HepG2 (cell line): ENCODE results near the gene EEF1E1. TPM values are rescaled to one million over a fixed set of nuclear protein-coding genes. Genes with fewer than 3 reads are reported as not detected.

Source experiments
- ATAC-seq: fragments of 200-7000 bp; cut with Tn5 transposase; 3 replicates; pipeline ENCODE4 v1.9.1; 2020; ENCODE audit warnings: mild to moderate bottlenecking, moderate library complexity
- BruUV-seq: library from RNA; stranded (reverse); fragments of 400-500 nt; replicated peaks from 2 replicates; lab custom pipeline; 2021; lab: Mats Ljungman, UMichigan
- CTCF ChIA-PET: fragments of 300-600 bp; formaldehyde crosslinking; extraction: SDS; loops from one replicate; lab custom pipeline; 2021; ENCODE audit warnings: low total read pairs, inconsistent platforms, low intra/inter-chr PET ratio; lab: Yijun Ruan, JAX
- POLR2A ChIA-PET: fragments of 350-600 bp; sonication (Branson Sonifier 250); formaldehyde crosslinking; loops from one replicate; lab custom pipeline; 2020; ENCODE audit warnings: antibody characterized with exemption, inconsistent platforms; lab: Yijun Ruan, JAX
- DNase-seq: peaks from one replicate; pipeline ENCODE4 v3.0.0-alpha.2; 2015; ENCODE audit warnings: low spot score
- FAIRE-seq: peaks from 3 replicates; lab custom pipeline; 2011; peaks lifted over from hg19 to GRCh38; lab: Jason Lieb, UNC
- H2AFZ ChIP-seq: one replicate; pipeline ENCODE4 v1.6.1; 2011; ENCODE audit warnings: low read length, inconsistent platforms
- H3K27ac ChIP-seq: fragments of 300-600 bp; 3 replicates; pipeline ENCODE4 v1.8.0; 2011; ENCODE audit warnings: mixed run types, mild to moderate bottlenecking, mixed read lengths, low read length, inconsistent platforms; ENCODE audit not compliant: insufficient read depth; ENCODE audit errors: extremely low read length
- H3K27me3 ChIP-seq, 2 experiments: fragments of 200-600 bp in 1 of 2; 2 replicates in 1 of 2; 3 replicates in 1 of 2; pipeline versions ENCODE4 v1.6.0 to v1.8.0; 2011; ENCODE audit warnings: low read length in 2 of 2, mild to moderate bottlenecking in 2 of 2, moderate library complexity in 2 of 2, inconsistent platforms in 1 of 2; ENCODE audit not compliant: insufficient read depth in 2 of 2, control insufficient read depth in 1 of 2
- H3K36me3 ChIP-seq, 2 experiments: fragments of 200-600 bp in 1 of 2; replicated peaks in 1 of 2; 2 replicates in 1 of 2; 3 replicates in 1 of 2; pipeline versions ENCODE4 v1.5.1 to v1.8.0; 2011; ENCODE audit warnings: low read length in 2 of 2, inconsistent platforms in 1 of 2; ENCODE audit not compliant: insufficient read depth in 2 of 2, control insufficient read depth in 1 of 2
- H3K4me1 ChIP-seq: 2 replicates; pipeline ENCODE4 v1.5.1; 2012; ENCODE audit warnings: low read length, inconsistent platforms; ENCODE audit not compliant: insufficient read depth
- H3K4me2 ChIP-seq: 2 replicates; pipeline ENCODE4 v1.6.0; 2011; ENCODE audit warnings: low read depth, low read length, inconsistent platforms
- H3K4me3 ChIP-seq, 3 experiments: fragments of 200-600 bp in 1 of 3; sonication (generic), shearing (Covaris generic) in 1 of 3; replicated peaks in 1 of 3; 2 replicates each; pipeline ENCODE4 v1.5.1; 2011 to 2016; ENCODE audit warnings: low read length in 3 of 3, inconsistent platforms in 2 of 3, low read depth in 2 of 3, mild to moderate bottlenecking in 2 of 3, control low read depth in 1 of 3, mixed read lengths in 1 of 3; ENCODE audit not compliant: insufficient read depth in 1 of 3
- H3K79me2 ChIP-seq: one replicate; pipeline ENCODE4 v1.6.1; 2011; ENCODE audit warnings: low read length, inconsistent platforms; ENCODE audit not compliant: insufficient read depth
- H3K9ac ChIP-seq: 2 replicates; pipeline ENCODE4 v1.6.0; 2011; ENCODE audit warnings: mild to moderate bottlenecking, low read depth, low read length, inconsistent platforms; ENCODE audit not compliant: insufficient read depth
- H3K9me3 ChIP-seq: 2 replicates; pipeline ENCODE4 v1.5.1; 2012; ENCODE audit warnings: mild to moderate bottlenecking, low read length
- H4K20me1 ChIP-seq: 2 replicates; pipeline ENCODE4 v1.6.0; 2011; ENCODE audit warnings: inconsistent platforms, mild to moderate bottlenecking, low read length, moderate library complexity; ENCODE audit not compliant: insufficient read depth
- FLYWCH1 ChIP-seq: sonication (generic); formaldehyde crosslinking; IDR thresholded peaks from 2 replicates; pipeline ENCODE4 v1.8.1; 2023; ENCODE audit warnings: mild to moderate bottlenecking, missing genetic modification reagents
- FOXO1 ChIP-seq: sonication (generic); formaldehyde crosslinking; IDR thresholded peaks from 2 replicates; pipeline ENCODE4 v1.4.0; 2020; ENCODE audit warnings: missing genetic modification reagents
- GFI1 ChIP-seq: sonication (generic); formaldehyde crosslinking; IDR thresholded peaks from 2 replicates; pipeline ENCODE4 v1.5.0; 2020; ENCODE audit warnings: missing genetic modification reagents, mild to moderate bottlenecking, borderline replicate concordance
- ISL2 ChIP-seq: sonication (generic); formaldehyde crosslinking; IDR thresholded peaks from 2 replicates; pipeline ENCODE4 v1.5.0; 2020; ENCODE audit warnings: missing genetic modification reagents
- PPARG ChIP-seq: conservative IDR thresholded peaks from 2 replicates; pipeline ENCODE4 v1.6.1; 2016; ENCODE audit warnings: missing biosample characterization, missing genetic modification reagents
- YEATS4 ChIP-seq: sonication (generic); formaldehyde crosslinking; IDR thresholded peaks from 2 replicates; pipeline ENCODE4 v1.4.0; 2020; ENCODE audit warnings: missing genetic modification reagents, borderline replicate concordance
- YY1 ChIP-seq: IDR thresholded peaks from 2 replicates; pipeline ENCODE4 v1.6.1; 2011; ENCODE audit warnings: low read length, low read depth, moderate library complexity, mild to moderate bottlenecking; ENCODE audit not compliant: insufficient read depth, insufficient replicate concordance
- ZBTB2 ChIP-seq: sonication (generic); formaldehyde crosslinking; IDR thresholded peaks from 2 replicates; pipeline ENCODE4 v1.8.0; 2022; ENCODE audit warnings: low read depth, missing genetic modification reagents
- ZBTB20 ChIP-seq: sonication (generic); formaldehyde crosslinking; IDR thresholded peaks from 2 replicates; pipeline ENCODE4 v1.8.1; 2023; ENCODE audit warnings: missing genetic modification reagents, low read depth, mild to moderate bottlenecking, borderline replicate concordance
- ZNF234 ChIP-seq: sonication (generic); formaldehyde crosslinking; conservative IDR thresholded peaks from 2 replicates; pipeline ENCODE4 v1.5.1; 2020; ENCODE audit warnings: mild to moderate bottlenecking, missing genetic modification reagents
- ZNF335 ChIP-seq: sonication (generic); formaldehyde crosslinking; IDR thresholded peaks from 2 replicates; pipeline ENCODE4 v1.4.0; 2020; ENCODE audit warnings: missing genetic modification reagents
- ZNF607 ChIP-seq: sonication (generic); formaldehyde crosslinking; IDR thresholded peaks from 2 replicates; pipeline ENCODE4 v1.5.1; 2020; ENCODE audit warnings: missing genetic modification reagents, mild to moderate bottlenecking, borderline replicate concordance
- ZNF776 ChIP-seq: sonication (generic); formaldehyde crosslinking; IDR thresholded peaks from 2 replicates; pipeline ENCODE4 v1.4.0; 2020; ENCODE audit warnings: mild to moderate bottlenecking, missing genetic modification reagents
- ZNF780A ChIP-seq: sonication (generic); formaldehyde crosslinking; IDR thresholded peaks from 2 replicates; pipeline ENCODE4 v1.8.0; 2022; ENCODE audit warnings: mild to moderate bottlenecking, missing genetic modification reagents, moderate library complexity
- ZNF879 ChIP-seq: sonication (generic); formaldehyde crosslinking; IDR thresholded peaks from 2 replicates; pipeline ENCODE4 v1.8.1; 2023; ENCODE audit warnings: missing genetic modification reagents
- ZSCAN22 ChIP-seq: sonication (generic); formaldehyde crosslinking; IDR thresholded peaks from 2 replicates; pipeline ENCODE4 v1.4.0; 2020; ENCODE audit warnings: mild to moderate bottlenecking, missing genetic modification reagents
- WGBS: methylation state at CpG from one replicate; pipeline ENCODE4 v1.1.6; 2017; ENCODE audit warnings: low lambda C conversion rate; 5-methylcytosine and 5-hydroxymethylcytosine counted together
- in situ Hi-C: cut with HindIII; loops from 2 replicates; pipeline ENCODE4 v1.10.0; 2017; ENCODE audit warnings: low pct_unique_long_range_greater_than_20kb; ENCODE audit not compliant: extremely low pct_ligation_motif_present
- intact Hi-C: fragments of 100-400 bp; cut with micrococcal nuclease; formaldehyde crosslinking; loops from one replicate; pipeline ENCODE4 v1.10.0; 2022; ENCODE audit not compliant: unreplicated experiment
- polyA plus RNA-seq, 8 experiments: library from polyadenylated mRNA; depleted of rRNA in 3 of 8; stranded (reverse) in 7 of 8; unstranded in 1 of 8; fragments of >200 nt; fragmentation: Illumina TruSeq in 4 of 8; extraction: Trizol in 4 of 8; gene quantifications; 2 replicates each; pipeline versions ENCODE4 v1.2.1 to v1.2.3, GENCODE V29; 2011 to 2016; ENCODE audit warnings: low read depth in 4 of 8, missing spikeins in 1 of 8, mixed read lengths in 1 of 8; ENCODE audit not compliant: insufficient read depth in 1 of 8
- total RNA-seq, 5 experiments: library from RNA; depleted of rRNA; stranded (reverse); fragments of >200 nt; fragmentation: Illumina TruSeq; extraction: Trizol; gene quantifications; 2 replicates each; pipeline ENCODE4 v1.2.3, GENCODE V29; 2016; ENCODE audit warnings: low read depth in 1 of 5
- TF ChIP-seq, protein P1 (sequence below): IDR thresholded peaks from 2 replicates; pipeline ENCODE4 v1.6.1; 2012; ENCODE audit warnings: low read depth, low read length, improper control_type of control experiment
- TF ChIP-seq, protein P2 (sequence below): sonication (generic); formaldehyde crosslinking; IDR thresholded peaks from 2 replicates; pipeline ENCODE4 v1.4.0; 2020; ENCODE audit warnings: missing genetic modification reagents, borderline replicate concordance

The EEF1E1 gene
- total and polyA plus RNA-seq, 2 of the 13 experiments (the other 11 are each of a cell fraction or from before 2014, with no cell fraction given): 128 to 188 TPM

GRCh38 chr6:8085053-8085511, 17.3 kb downstream of the EEF1E1 start (continued):
- peak; percentile 71; the same call in 1 of the 2 replicates for TF ChIP-seq ZBTB20
- peak; percentile 93 for TF ChIP-seq FOXO1 (CRISPR knock-in tag)
- TF ChIP-seq FLYWCH1: no peak
- no peak for TF ChIP-seq ZNF776 (CRISPR knock-in tag)
- no peak for TF ChIP-seq ZNF780A (CRISPR knock-in tag)
- peak; percentile 85 for TF ChIP-seq GFI1 (CRISPR knock-in tag)

GRCh38 chr6:8084586-8084985, 17.8 kb downstream of the EEF1E1 start:
- ATAC-seq (peak; percentile 69), DNase-seq (peak; percentile 42), FAIRE-seq (peak; percentile 8)
- H3K9ac ChIP-seq: peak overlapping the region; percentile 54
- WGBS: 31% methylated on average over 4 of the region's 4 CpGs
- ChIA-PET CTCF (interaction anchor here (1.7 kb wide), 1 partner anchor 20 kb away, joined by 5 read pairs; the partner anchor contains the start of gene BLOC1S5), POLR2A (interaction anchor here (0.9 to 3.3 kb wide), 4 partner anchors 9 to 110 kb away, joined by 4 to 72 read pairs (median 22); partner anchors contain the start of genes BLOC1S5 and EEF1E1)
- H3K27ac ChIP-seq: peak overlapping the region; percentile 85
- no peak overlapping the region for H2AFZ ChIP-seq
- BruUV-seq: no TSS peak
- intact Hi-C loops: loop anchor here (2.0 kb wide), 1 partner anchor 18 kb away; the partner anchor contains the start of gene EEF1E1
- no peaks in the 10 kb centered on the region for H3K27me3 ChIP-seq
- in situ Hi-C loops: no loop called here
- peaks cover 69% of the 10 kb centered on the region for H3K4me1 ChIP-seq
- peak overlapping the region in 1 of 3 experiments; percentile 4; a peak in 1 of 6 replicates for H3K4me3 ChIP-seq
- H3K79me2 ChIP-seq: peaks cover 32% of the 10 kb centered on the region
- no peaks in the 10 kb centered on the region for H3K9me3 ChIP-seq
- no peaks in the 10 kb centered on the region for H4K20me1 ChIP-seq
- peaks cover 20 to 38% of the 10 kb centered on the region in 2 experiments for H3K36me3 ChIP-seq
- H3K4me2 ChIP-seq: peak overlapping the region; percentile 52
- TF ChIP-seq YY1 (peak; percentile 12), ZNF234 (CRISPR knock-in tag) (no peak), ZNF607 (0 out of 2 replicates have a peak, but pooled peaks have one; percentile 16), PPARG (CRISPR knock-in tag) (no peak), YEATS4 (0 out of 2 replicates have a peak, but pooled peaks have one; percentile 2), ZBTB2 (no peak), ZNF335 (CRISPR knock-in tag) (0 out of 2 replicates have a peak, but pooled peaks have one; percentile 2), ZSCAN22 (CRISPR knock-in tag) (no peak), ZNF879 (CRISPR knock-in tag) (peak; percentile 55; the same call in 1 of the 2 replicates), ISL2 (CRISPR knock-in tag) (no peak)
- TF ChIP-seq, protein P1, sequence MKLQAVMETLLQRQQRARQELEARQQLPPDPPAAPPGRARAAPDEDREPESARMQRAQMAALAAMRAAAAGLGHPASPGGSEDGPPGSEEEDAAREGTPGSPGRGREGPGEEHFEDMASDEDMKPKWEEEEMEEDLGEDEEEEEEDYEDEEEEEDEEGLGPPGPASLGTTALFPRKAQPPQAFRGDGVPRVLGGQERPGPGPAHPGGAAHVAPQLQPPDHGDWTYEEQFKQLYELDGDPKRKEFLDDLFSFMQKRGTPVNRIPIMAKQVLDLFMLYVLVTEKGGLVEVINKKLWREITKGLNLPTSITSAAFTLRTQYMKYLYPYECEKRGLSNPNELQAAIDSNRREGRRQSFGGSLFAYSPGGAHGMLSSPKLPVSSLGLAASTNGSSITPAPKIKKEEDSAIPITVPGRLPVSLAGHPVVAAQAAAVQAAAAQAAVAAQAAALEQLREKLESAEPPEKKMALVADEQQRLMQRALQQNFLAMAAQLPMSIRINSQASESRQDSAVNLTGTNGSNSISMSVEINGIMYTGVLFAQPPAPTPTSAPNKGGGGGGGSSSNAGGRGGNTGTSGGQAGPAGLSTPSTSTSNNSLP: no peak
- TF ChIP-seq, protein P2, sequence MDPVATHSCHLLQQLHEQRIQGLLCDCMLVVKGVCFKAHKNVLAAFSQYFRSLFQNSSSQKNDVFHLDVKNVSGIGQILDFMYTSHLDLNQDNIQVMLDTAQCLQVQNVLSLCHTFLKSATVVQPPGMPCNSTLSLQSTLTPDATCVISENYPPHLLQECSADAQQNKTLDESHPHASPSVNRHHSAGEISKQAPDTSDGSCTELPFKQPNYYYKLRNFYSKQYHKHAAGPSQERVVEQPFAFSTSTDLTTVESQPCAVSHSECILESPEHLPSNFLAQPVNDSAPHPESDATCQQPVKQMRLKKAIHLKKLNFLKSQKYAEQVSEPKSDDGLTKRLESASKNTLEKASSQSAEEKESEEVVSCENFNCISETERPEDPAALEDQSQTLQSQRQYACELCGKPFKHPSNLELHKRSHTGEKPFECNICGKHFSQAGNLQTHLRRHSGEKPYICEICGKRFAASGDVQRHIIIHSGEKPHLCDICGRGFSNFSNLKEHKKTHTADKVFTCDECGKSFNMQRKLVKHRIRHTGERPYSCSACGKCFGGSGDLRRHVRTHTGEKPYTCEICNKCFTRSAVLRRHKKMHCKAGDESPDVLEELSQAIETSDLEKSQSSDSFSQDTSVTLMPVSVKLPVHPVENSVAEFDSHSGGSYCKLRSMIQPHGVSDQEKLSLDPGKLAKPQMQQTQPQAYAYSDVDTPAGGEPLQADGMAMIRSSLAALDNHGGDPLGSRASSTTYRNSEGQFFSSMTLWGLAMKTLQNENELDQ: no peak
